Glutamatergic neuron (in vitro differentiated cells): ENCODE results near the gene SHOX. TPM values are rescaled to one million over a fixed set of nuclear protein-coding genes. Genes with fewer than 3 reads are reported as not detected.

Source experiments
- DNase-seq: peaks from one replicate; pipeline ENCODE4 v3.0.0; 2022
- H3K27ac Mint-ChIP-seq: one replicate; pipeline ENCODE4 v1.8.0; 2020; ENCODE audit warnings: mild to moderate bottlenecking, mixed read lengths, inconsistent platforms; ENCODE audit not compliant: unreplicated experiment
- H3K27me3 Mint-ChIP-seq: one replicate; pipeline ENCODE4 v1.8.0; 2020; ENCODE audit warnings: mild to moderate bottlenecking, moderate library complexity, mixed read lengths, inconsistent platforms; ENCODE audit not compliant: unreplicated experiment
- H3K36me3 Mint-ChIP-seq: one replicate; pipeline ENCODE4 v1.8.0; 2020; ENCODE audit warnings: mild to moderate bottlenecking, mixed read lengths, inconsistent platforms; ENCODE audit not compliant: unreplicated experiment
- H3K4me1 Mint-ChIP-seq: one replicate; pipeline ENCODE4 v1.8.0; 2020; ENCODE audit warnings: mild to moderate bottlenecking, low read depth, mixed read lengths, inconsistent platforms; ENCODE audit not compliant: unreplicated experiment
- H3K4me3 Mint-ChIP-seq: one replicate; pipeline ENCODE4 v1.8.0; 2020; ENCODE audit warnings: mild to moderate bottlenecking, mixed read lengths, inconsistent platforms; ENCODE audit not compliant: unreplicated experiment
- H3K9me3 Mint-ChIP-seq: one replicate; pipeline ENCODE4 v1.8.0; 2020; ENCODE audit warnings: mild to moderate bottlenecking, moderate library complexity, mixed read lengths, inconsistent platforms; ENCODE audit not compliant: unreplicated experiment
- CTCF ChIP-seq: fragments of 200-600 bp; sonication (generic); IDR thresholded peaks from one replicate; pipeline ENCODE4 v1.5.0; 2021; ENCODE audit not compliant: partially characterized antibody, unreplicated experiment
- total RNA-seq: library from RNA; stranded (reverse); fragmentation: NEBNext Ultra II Directional; extraction: Animal tissue kit (Norgen Biotek cat#: 25700); gene quantifications from one replicate; pipeline ENCODE4 v1.2.1, GENCODE V29; 2021; ENCODE audit not compliant: unreplicated experiment

Gene SHOX
- total RNA-seq, 1 donor from 2014 or later, result 0.22 TPM

- H3K36me3 Mint-ChIP-seq, result no peaks in the 10 kb centered on the region
- DNase-seq, result no peak
- H3K9me3 Mint-ChIP-seq, result peaks cover 12% of the 10 kb centered on the region
- peaks cover 3% of the 10 kb centered on the region for H3K4me1 Mint-ChIP-seq
- H3K27me3 Mint-ChIP-seq, result peaks cover 7% of the 10 kb centered on the region
- H3K27ac Mint-ChIP-seq, result no peak overlapping the region
- no peak overlapping the region for H3K4me3 Mint-ChIP-seq
- TF ChIP-seq CTCF, result no peak
Observed at GRCh38 chrX:663841-664240, 33.2 kb downstream of the SHOX start.

DNA sequence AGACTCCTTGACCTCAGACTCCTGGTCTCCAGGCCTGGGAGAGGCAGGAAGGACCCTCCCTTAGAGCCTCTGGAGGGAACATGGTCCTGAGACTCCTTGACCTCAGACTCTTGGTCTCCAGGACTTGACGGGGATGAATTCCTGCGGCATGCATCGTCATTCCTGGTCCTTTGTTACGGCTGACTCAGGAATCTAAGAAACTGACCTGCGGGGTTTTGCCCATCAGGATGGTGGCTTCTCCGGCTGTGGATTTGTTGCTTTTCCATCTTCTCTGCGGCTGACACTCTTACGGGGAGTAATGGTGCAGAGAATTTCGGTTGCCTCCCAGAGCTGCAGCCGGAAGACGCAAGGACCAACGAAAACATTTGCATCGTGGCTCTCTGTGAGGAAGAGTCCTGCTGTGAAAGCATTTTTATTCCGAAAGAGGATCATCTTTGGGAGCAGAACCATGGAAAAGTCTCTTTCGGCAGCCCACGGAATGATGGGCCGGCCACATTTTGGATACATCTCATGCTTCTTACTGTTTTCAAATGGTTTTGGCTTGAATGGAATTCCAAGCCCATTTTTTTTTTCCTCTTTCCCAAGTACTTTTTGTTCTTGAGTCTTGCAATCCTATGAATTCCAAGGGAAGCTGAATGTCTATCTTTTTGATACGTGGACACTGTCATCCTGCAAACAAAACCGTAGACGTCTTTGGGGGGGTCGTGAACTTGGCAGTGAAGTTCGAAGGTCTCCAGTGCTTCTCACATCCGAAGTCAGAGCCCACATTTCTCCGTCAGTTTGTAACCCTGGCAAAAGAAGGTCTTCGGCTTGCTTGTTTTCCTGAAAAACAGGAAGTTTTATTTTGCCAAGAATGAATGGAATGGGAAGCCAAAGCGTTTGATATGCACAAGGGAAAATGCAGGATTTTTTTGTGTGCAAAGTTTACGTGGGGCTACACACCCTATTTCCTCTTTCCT, 36.5 kb downstream of the SHOX start:
- Mint-ChIP-seq H3K4me3 (no peak overlapping the region), H3K27ac (no peak overlapping the region), H3K36me3 (no peaks in the 10 kb centered on the region), H3K27me3 (peaks cover 2% of the 10 kb centered on the region), H3K4me1 (no peaks in the 10 kb centered on the region), H3K9me3 (peaks cover 6% of the 10 kb centered on the region)
- DNase-seq, result no peak
- TF ChIP-seq CTCF, result no peak

GRCh38 chrX:670645-671044, 40.1 kb downstream of the SHOX start:
- DNase-seq, result no peak
- peaks cover 4% of the 10 kb centered on the region for H3K9me3 Mint-ChIP-seq
- H3K36me3 Mint-ChIP-seq, result no peaks in the 10 kb centered on the region
- no peak for TF ChIP-seq CTCF
- H3K27ac Mint-ChIP-seq, result no peak overlapping the region
- H3K4me3 Mint-ChIP-seq, result no peak overlapping the region
- H3K4me1 Mint-ChIP-seq, result no peaks in the 10 kb centered on the region
- no peaks in the 10 kb centered on the region for H3K27me3 Mint-ChIP-seq

- H3K9me3 Mint-ChIP-seq, result peaks cover 2% of the 10 kb centered on the region
- H3K27me3 Mint-ChIP-seq, result no peaks in the 10 kb centered on the region
- no peaks in the 10 kb centered on the region for H3K36me3 Mint-ChIP-seq
- DNase-seq, result no peak
- H3K27ac Mint-ChIP-seq, result no peak overlapping the region
- TF ChIP-seq CTCF, result no peak
- H3K4me3 Mint-ChIP-seq, result no peak overlapping the region
- no peaks in the 10 kb centered on the region for H3K4me1 Mint-ChIP-seq
Observed at GRCh38 chrX:672931-673330, 42.3 kb downstream of the SHOX start.

GRCh38 chrX:675279-675954, 44.8 kb downstream of the SHOX start:
- TF ChIP-seq CTCF, result no peak
- peaks cover 2% of the 10 kb centered on the region for H3K9me3 Mint-ChIP-seq
- peak overlapping the region; percentile 6 for H3K27ac Mint-ChIP-seq
- no peak for DNase-seq
- peaks cover 7% of the 10 kb centered on the region for H3K27me3 Mint-ChIP-seq
- H3K36me3 Mint-ChIP-seq, result no peaks in the 10 kb centered on the region
- H3K4me1 Mint-ChIP-seq, result no peaks in the 10 kb centered on the region
- no peak overlapping the region for H3K4me3 Mint-ChIP-seq
